ENCODE results near the gene SIT1.
A peak's percentile ranks its signal among the peaks of the same experiment; 100 is the strongest.

The SIT1 gene

GRCh38 chr9:35695943-35696401, 45.2 kb upstream of the SIT1 start:
- DNase-seq, result no peak
- Mint-ChIP-seq H3K27ac (no peak overlapping the region), H3K36me3 (ENCODE audit: low read depth) (peaks cover 14% of the 10 kb centered on the region), H3K27me3 (ENCODE audit: low read depth, poor library complexity) (no peaks in the 10 kb centered on the region), H3K9me3 (no peaks in the 10 kb centered on the region), H3K4me1 (peaks cover 11% of the 10 kb centered on the region), H3K4me3 (no peak overlapping the region)
- no peak for TF ChIP-seq CTCF (IDR thresholded peaks at IDR 0.05)

- no peaks in the 10 kb centered on the region for H3K27me3 Mint-ChIP-seq (ENCODE audit: low read depth, poor library complexity)
- H3K9me3 Mint-ChIP-seq, result no peaks in the 10 kb centered on the region
- peaks cover 11% of the 10 kb centered on the region for H3K36me3 Mint-ChIP-seq (ENCODE audit: low read depth)
- H3K4me1 Mint-ChIP-seq, result peaks cover 36% of the 10 kb centered on the region
- H3K27ac Mint-ChIP-seq, result no peak overlapping the region
- H3K4me3 Mint-ChIP-seq, result peak overlapping the region; percentile 85
- no peak for DNase-seq
- TF ChIP-seq CTCF (IDR thresholded peaks at IDR 0.05), result no peak
These were observed 41.1 kb upstream of the SIT1 start for GRCh38 chr9:35691757-35692301.

GRCh38 chr9:35691334-35691650, 40.6 kb upstream of the SIT1 start:
- Mint-ChIP-seq H3K4me1 (peaks cover 42% of the 10 kb centered on the region), H3K36me3 (ENCODE audit: low read depth) (peaks cover 11% of the 10 kb centered on the region), H3K27me3 (ENCODE audit: low read depth, poor library complexity) (no peaks in the 10 kb centered on the region), H3K27ac (peak overlapping the region; percentile 88), H3K4me3 (peak overlapping the region; percentile 85), H3K9me3 (no peaks in the 10 kb centered on the region)
- no peak for TF ChIP-seq CTCF (IDR thresholded peaks at IDR 0.05)
- no peak for DNase-seq

GRCh38 chr9:35690614-35691333, 40.0 kb upstream of the SIT1 start:
- H3K9me3 Mint-ChIP-seq, result no peaks in the 10 kb centered on the region
- peaks cover 12% of the 10 kb centered on the region for H3K36me3 Mint-ChIP-seq (ENCODE audit: low read depth)
- TF ChIP-seq CTCF (IDR thresholded peaks at IDR 0.05), result no peak
- H3K4me3 Mint-ChIP-seq, result peak overlapping the region; percentile 85
- H3K27ac Mint-ChIP-seq, result no peak overlapping the region
- peaks cover 47% of the 10 kb centered on the region for H3K4me1 Mint-ChIP-seq
- peak; percentile 77 for DNase-seq
- H3K27me3 Mint-ChIP-seq (ENCODE audit: low read depth, poor library complexity), result no peaks in the 10 kb centered on the region

- TF ChIP-seq CTCF (IDR thresholded peaks at IDR 0.05), result no peak
- Mint-ChIP-seq H3K4me1 (peaks cover 52% of the 10 kb centered on the region), H3K27me3 (ENCODE audit: low read depth, poor library complexity) (no peaks in the 10 kb centered on the region), H3K36me3 (ENCODE audit: low read depth) (peaks cover 17% of the 10 kb centered on the region), H3K4me3 (peak overlapping the region; percentile 82), H3K27ac (no peak overlapping the region), H3K9me3 (no peaks in the 10 kb centered on the region)
- DNase-seq, result no peak
These were observed 39.5 kb upstream of the SIT1 start for GRCh38 chr9:35690294-35690613.

Measured in nephron progenitor cell (in vitro differentiated cells).